NCI-H2227 (cell line): ENCODE results near the gene ZC3H12C.

ENCODE experiments used
- DNase-seq: peaks from one replicate; lab custom pipeline; 2025; ENCODE audit not compliant: unreplicated experiment; lab: John Stamatoyannopoulos, UW

The ZC3H12C gene

GRCh38 chr11:110147962-110148709 lies 54.9 kb downstream of the ZC3H12C start:
- DNase-seq = no peak

- no peak for DNase-seq
These were observed 55.9 kb downstream of the ZC3H12C start for GRCh38 chr11:110148775-110149744.

GRCh38 chr11:110152199-110152598 lies 59.0 kb downstream of the ZC3H12C start:
- no peak for DNase-seq

- no peak for DNase-seq
These were observed 60.3 kb downstream of the ZC3H12C start for GRCh38 chr11:110153474-110153873.

- DNase-seq = no peak
These were observed 63.3 kb downstream of the ZC3H12C start for GRCh38 chr11:110156503-110156902.

GRCh38 chr11:110158317-110159200 lies 65.4 kb downstream of the ZC3H12C start:
- no peak for DNase-seq

GRCh38 chr11:110159476-110159875 lies 66.3 kb downstream of the ZC3H12C start:
- no peak for DNase-seq

- no peak for DNase-seq
These were observed 66.8 kb downstream of the ZC3H12C start for GRCh38 chr11:110160016-110160415.

- DNase-seq = no peak
These were observed 67.2 kb downstream of the ZC3H12C start for GRCh38 chr11:110160437-110160836.

- no peak for DNase-seq
These were observed 67.9 kb downstream of the ZC3H12C start for GRCh38 chr11:110161061-110161460.

GRCh38 chr11:110162216-110162615 lies 69.0 kb downstream of the ZC3H12C start:
- DNase-seq = no peak

GRCh38 chr11:110165039-110165925 lies 72.1 kb downstream of the ZC3H12C start:
- DNase-seq = no peak

- no peak for DNase-seq
These were observed 75.0 kb downstream of the ZC3H12C start for GRCh38 chr11:110168033-110168803.

- no peak for DNase-seq
These were observed 76.5 kb downstream of the ZC3H12C start for GRCh38 chr11:110169738-110170137.

GRCh38 chr11:110172468-110173065 lies 79.4 kb downstream of the ZC3H12C start:
- DNase-seq = no peak

- DNase-seq = peak; percentile 66
These were observed 80.8 kb downstream of the ZC3H12C start for GRCh38 chr11:110173811-110174644.

- DNase-seq = no peak
These were observed 81.6 kb downstream of the ZC3H12C start for GRCh38 chr11:110174645-110175310.
